Measurements from ENCODE around the gene ACTR8. TPM values are rescaled to one million over a fixed set of nuclear protein-coding genes. Genes with fewer than 3 reads are reported as not detected.

Gene ACTR8
- total RNA-seq, 2 donors from 2014 or later, result 13.5 to 19.5 TPM

DNA sequence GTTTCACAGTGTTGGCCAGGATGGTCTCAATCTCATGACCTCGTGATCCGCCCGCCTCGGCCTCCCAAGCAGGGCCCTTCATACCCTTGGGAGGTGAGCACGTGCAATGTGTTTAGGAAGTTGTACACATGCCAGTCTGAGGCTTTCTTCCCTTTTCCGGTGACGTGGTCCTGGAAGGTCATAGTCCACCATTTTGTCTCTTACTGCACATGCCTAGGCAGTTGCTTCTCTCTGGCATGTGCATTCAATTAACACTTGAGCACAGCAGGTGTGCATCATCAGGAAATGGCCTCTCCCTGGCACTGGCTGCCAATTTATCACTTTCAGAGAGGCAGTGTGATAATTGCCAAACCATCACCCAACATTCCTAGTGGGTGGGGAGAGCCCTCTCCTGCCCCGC is 31.4 kb upstream of the ACTR8 start:
- intact Hi-C loops (cut with DNase I), result no loop called here
- no peaks in the 10 kb centered on the region for H3K4me1 ChIP-seq
- 75 to 86% methylated on average over 8 of the region's 8 CpGs for WGBS, 2 donors
- no peaks in the 10 kb centered on the region for H3K27me3 ChIP-seq
- no peak overlapping the region for H3K27ac ChIP-seq
- no peaks in the 10 kb centered on the region for H3K36me3 ChIP-seq (replicated peaks in 1 of 2; ENCODE audit: insufficient read depth in 1 of 2, low read depth in 2 of 2)
- H3K9me3 ChIP-seq, result no peaks in the 10 kb centered on the region
- no peak overlapping the region for H3K4me3 ChIP-seq
- DNase-seq, result no peak
- TF ChIP-seq CTCF (IDR thresholded peaks at IDR 0.05), result no peak
- TF ChIP-seq POLR2A (IDR thresholded peaks at IDR 0.05), result no peak
- ATAC-seq, result no peak

GRCh38 chr3:53902711-53903110 is 20.8 kb upstream of the ACTR8 start:
- Histone ChIP-seq H3K4me3 (no peak overlapping the region), H3K27me3 (no peaks in the 10 kb centered on the region), H3K4me1 (no peaks in the 10 kb centered on the region), H3K9me3 (no peaks in the 10 kb centered on the region), H3K36me3 (replicated peaks in 1 of 2; ENCODE audit: insufficient read depth in 1 of 2, low read depth in 2 of 2) (no peaks in the 10 kb centered on the region), H3K27ac (no peak overlapping the region)
- WGBS, 2 donors, result 44 to 46% methylated on average over 5 of the region's 5 CpGs
- intact Hi-C loops (cut with DNase I), result no loop called here
- no peak for TF ChIP-seq CTCF (IDR thresholded peaks at IDR 0.05)
- TF ChIP-seq POLR2A (IDR thresholded peaks at IDR 0.05), result no peak
- ATAC-seq (no peak), DNase-seq (no peak)

DNA sequence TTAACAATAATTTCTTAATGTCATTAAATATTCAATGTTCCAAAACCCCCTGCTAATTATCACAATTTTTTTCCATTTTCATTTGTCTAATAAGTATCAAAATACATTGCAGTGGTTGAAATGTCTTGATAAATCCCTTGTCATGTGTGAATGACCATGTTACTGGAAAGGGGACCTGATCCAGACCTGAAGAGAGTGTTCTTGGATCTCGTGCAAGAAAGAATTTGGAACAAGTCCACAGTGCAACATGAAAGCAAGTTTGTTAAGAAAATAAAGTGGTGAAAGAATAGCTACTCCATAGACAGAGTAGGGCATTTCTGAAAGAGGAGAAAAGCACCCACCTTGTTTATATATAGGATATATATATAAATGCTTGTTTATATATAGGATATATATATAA is 20.1 kb upstream of the ACTR8 start:
- H3K4me3 ChIP-seq, result no peak overlapping the region

GRCh38 chr3:53900666-53901331 is 18.8 kb upstream of the ACTR8 start:
- H3K27me3 ChIP-seq, result no peaks in the 10 kb centered on the region
- TF ChIP-seq CTCF (IDR thresholded peaks at IDR 0.05), result no peak
- no peak for TF ChIP-seq POLR2A (IDR thresholded peaks at IDR 0.05)
- H3K27ac ChIP-seq, result no peak overlapping the region
- no peak for ATAC-seq
- no peaks in the 10 kb centered on the region for H3K9me3 ChIP-seq
- DNase-seq, result no peak
- intact Hi-C loops (cut with DNase I), result no loop called here
- H3K4me3 ChIP-seq, result no peak overlapping the region
- no peaks in the 10 kb centered on the region for H3K4me1 ChIP-seq
- H3K36me3 ChIP-seq (replicated peaks in 1 of 2; ENCODE audit: insufficient read depth in 1 of 2, low read depth in 2 of 2), result no peaks in the 10 kb centered on the region
- WGBS, 2 donors, result 71 to 80% methylated on average over 2 of the region's 2 CpGs

More for the DNA sequence above, 20.1 kb upstream of the ACTR8 start:
- Histone ChIP-seq H3K27ac (no peak overlapping the region), H3K9me3 (no peaks in the 10 kb centered on the region), H3K27me3 (no peaks in the 10 kb centered on the region), H3K36me3 (replicated peaks in 1 of 2; ENCODE audit: insufficient read depth in 1 of 2, low read depth in 2 of 2) (no peaks in the 10 kb centered on the region), H3K4me1 (no peaks in the 10 kb centered on the region)
- WGBS, 2 donors, result 32 to 33% methylated on average over 1 of the region's 1 CpG
- DNase-seq (no peak), ATAC-seq (no peak)
- intact Hi-C loops (cut with DNase I), result no loop called here
- TF ChIP-seq CTCF (IDR thresholded peaks at IDR 0.05) (no peak), POLR2A (IDR thresholded peaks at IDR 0.05) (no peak)

DNA sequence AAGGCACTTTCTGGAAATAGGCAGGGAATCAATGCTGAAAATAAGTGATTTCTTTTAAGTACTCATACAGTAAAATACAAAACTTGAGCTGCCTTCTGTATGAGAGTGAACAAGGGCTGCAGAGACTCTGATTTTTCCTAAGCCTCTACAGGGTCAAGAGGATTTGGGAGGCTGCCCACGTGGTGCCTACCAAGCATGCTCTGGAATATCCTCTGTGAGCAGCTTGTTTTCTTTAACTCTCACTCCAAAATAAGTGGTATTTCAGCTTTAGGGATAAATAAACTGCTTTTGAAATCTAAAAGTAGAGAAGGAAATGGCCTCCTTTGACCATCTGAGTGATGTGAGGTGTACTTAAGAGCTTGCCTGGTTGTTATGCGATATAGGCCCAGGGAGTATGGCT is 17.8 kb upstream of the ACTR8 start:
- H3K9me3 ChIP-seq, result no peaks in the 10 kb centered on the region
- no peak for TF ChIP-seq CTCF (IDR thresholded peaks at IDR 0.05)
- no peak for TF ChIP-seq POLR2A (IDR thresholded peaks at IDR 0.05)
- ATAC-seq (no peak), DNase-seq (no peak)
- intact Hi-C loops (cut with DNase I), result no loop called here
- no peaks in the 10 kb centered on the region for H3K4me1 ChIP-seq
- H3K27me3 ChIP-seq, result no peaks in the 10 kb centered on the region
- no peak overlapping the region for H3K4me3 ChIP-seq
- 76 to 89% methylated on average over 2 of the region's 2 CpGs for WGBS, 2 donors
- H3K36me3 ChIP-seq (replicated peaks in 1 of 2; ENCODE audit: insufficient read depth in 1 of 2, low read depth in 2 of 2), result no peaks in the 10 kb centered on the region
- H3K27ac ChIP-seq, result no peak overlapping the region

Measured in body of pancreas (tissue), 4 donors.